ENCODE results near the gene PLB1.
"Not testable (repeated sequence)": the region's sequence is repeated elsewhere in the genome, so short reads cannot be mapped to it uniquely, and the experiment has no call there.

PLB1 gene

GRCh38 chr2:28543316-28544035 lies 47.6 kb downstream of the PLB1 start:
- no peak for DNase-seq

- DNase-seq, result no peak
These were observed 48.1 kb downstream of the PLB1 start for GRCh38 chr2:28544036-28544346.

- no peak for DNase-seq
These were observed 48.6 kb downstream of the PLB1 start for GRCh38 chr2:28544405-28544921.

GRCh38 chr2:28544922-28545589 lies 49.2 kb downstream of the PLB1 start:
- DNase-seq, result no peak

- no peak for DNase-seq
These were observed 49.8 kb downstream of the PLB1 start for GRCh38 chr2:28545590-28546200.

- no peak for DNase-seq
These were observed 50.4 kb downstream of the PLB1 start for GRCh38 chr2:28546242-28546641.

- DNase-seq, result no peak
These were observed 51.5 kb downstream of the PLB1 start for GRCh38 chr2:28547223-28547860.

- no peak for DNase-seq
These were observed 52.2 kb downstream of the PLB1 start for GRCh38 chr2:28547906-28548600.

- not testable (repeated sequence) for DNase-seq
These were observed 54.5 kb downstream of the PLB1 start for GRCh38 chr2:28550345-28550744.

GRCh38 chr2:28552045-28552823 lies 56.4 kb downstream of the PLB1 start:
- no peak for DNase-seq

- no peak for DNase-seq
These were observed 60.4 kb downstream of the PLB1 start for GRCh38 chr2:28556303-28556702.

- no peak for DNase-seq
These were observed 61.7 kb downstream of the PLB1 start for GRCh38 chr2:28557389-28558131.

GRCh38 chr2:28558158-28558820 lies 62.4 kb downstream of the PLB1 start:
- DNase-seq, result no peak

- no peak for DNase-seq
These were observed 63.1 kb downstream of the PLB1 start for GRCh38 chr2:28558918-28559317.

GRCh38 chr2:28563869-28564268 lies 68.0 kb downstream of the PLB1 start:
- DNase-seq, result no peak

GRCh38 chr2:28564346-28564745 lies 68.5 kb downstream of the PLB1 start:
- no peak for DNase-seq

GRCh38 chr2:28565033-28565432 lies 69.2 kb downstream of the PLB1 start:
- DNase-seq, result no peak

GRCh38 chr2:28565720-28566295 lies 69.9 kb downstream of the PLB1 start:
- DNase-seq, result peak; percentile 77

GRCh38 chr2:28566521-28567041 lies 70.7 kb downstream of the PLB1 start:
- DNase-seq, result peak; percentile 78

- DNase-seq, result peak; percentile 45
These were observed 71.2 kb downstream of the PLB1 start for GRCh38 chr2:28567061-28567471.

Measured in NCI-H1105 treated with DMSO at 0.1 percent for 48 hours (cell line).